Esophagus muscularis mucosa (tissue), 4 donors: ENCODE measurements around the gene MYO10. TPM values are rescaled to one million over a fixed set of nuclear protein-coding genes. Genes with fewer than 3 reads are reported as not detected.

Experiments
- DNase-seq: peaks from one replicate; pipeline ENCODE4 v3.0.0-alpha.2; 2017; ENCODE audit errors: extremely low spot score
- H3K27ac ChIP-seq, 4 donors: fragments of 200-600 bp; sonication (generic); replicated peaks in 1 of 4; 1 replicate in 3 of 4; 2 replicates in 1 of 4; pipeline ENCODE4 v1.5.1; 2016 to 2019; ENCODE audit warnings: mild to moderate bottlenecking in 1 of 4
- H3K27me3 ChIP-seq, 4 donors: fragments of 200-600 bp; sonication (generic); one replicate each; pipeline versions ENCODE4 v1.5.1 to v1.6.0; 2016 to 2019
- H3K36me3 ChIP-seq, 4 donors: fragments of 200-600 bp; sonication (generic); one replicate each; pipeline ENCODE4 v1.5.1; 2016 to 2019
- H3K4me1 ChIP-seq, 4 donors: fragments of 200-600 bp; sonication (generic); one replicate each; pipeline ENCODE4 v1.5.1; 2016 to 2019
- H3K4me3 ChIP-seq, 4 donors: fragments of 200-600 bp; sonication (generic); 1 replicate in 2 of 4; 2 replicates in 2 of 4; pipeline ENCODE4 v1.5.1; 2016 to 2019; ENCODE audit warnings: mild to moderate bottlenecking in 4 of 4, moderate library complexity in 1 of 4
- H3K9me3 ChIP-seq, 4 donors: fragments of 200-600 bp; sonication (generic); 1 replicate in 3 of 4; 2 replicates in 1 of 4; pipeline ENCODE4 v1.5.1; 2016 to 2019
- CTCF ChIP-seq, 3 experiments: fragments of 200-600 bp in 2 of 3; fragments of 450-650 bp in 1 of 3; sonication (generic) in 2 of 3; IDR thresholded peaks; one replicate each; pipeline ENCODE4 v1.5.1; 2017 to 2019; ENCODE audit warnings: antibody characterized with exemption in 3 of 3, mild to moderate bottlenecking in 2 of 3, moderate library complexity in 1 of 3
- EP300 ChIP-seq: sonication (generic); formaldehyde crosslinking; IDR thresholded peaks from one replicate; pipeline ENCODE4 v1.6.1; 2017; ENCODE audit warnings: antibody characterized with exemption
- POLR2A ChIP-seq: fragments of 450-650 bp; IDR thresholded peaks from one replicate; pipeline ENCODE4 v1.6.1; 2017; ENCODE audit warnings: antibody characterized with exemption, moderate library complexity, mild to moderate bottlenecking, low read depth
- POLR2AphosphoS5 ChIP-seq, 2 donors: sonication (generic); formaldehyde crosslinking; IDR thresholded peaks; one replicate each; pipeline ENCODE4 v1.6.1; 2017; ENCODE audit warnings: antibody characterized with exemption in 2 of 2
- WGBS: methylation state at CpG from one replicate; pipeline ENCODE4 v1.1.5; 2018; 5-methylcytosine and 5-hydroxymethylcytosine counted together
- intact Hi-C: fragments of 100-400 bp; cut with DNase I; formaldehyde crosslinking; loops from one replicate; pipeline ENCODE4 v1.15.1; 2023
- total RNA-seq, 4 donors: library from RNA; depleted of rRNA; stranded (reverse); fragments of >200 nt; gene quantifications; one replicate each; pipeline versions ENCODE4 v1.1.0 to v1.2.1, GENCODE V29; 2016

Gene MYO10
- total RNA-seq, 4 donors from 2014 or later, result 7.1 to 9.3 (median 7.8) TPM

- no peaks in the 10 kb centered on the region for H3K9me3 ChIP-seq
- H3K4me3 ChIP-seq, result no peak overlapping the region
- H3K27ac ChIP-seq, result no peak overlapping the region
- H3K27me3 ChIP-seq, result no peaks in the 10 kb centered on the region
- peaks cover 0 to 8% (median 2%) of the 10 kb centered on the region in 4 donors for H3K36me3 ChIP-seq
- WGBS, result 90% methylated on average over 3 of the region's 5 CpGs
- no peak for DNase-seq
- intact Hi-C loops, result loop anchor here (10.0 kb wide), 1 partner anchor 180 kb away; no protein-coding TSS in a partner anchor
- TF ChIP-seq CTCF (IDR thresholded peaks at IDR 0.05), result no peak
- no peak for TF ChIP-seq POLR2A
- no peak for TF ChIP-seq EP300
- TF ChIP-seq POLR2AphosphoS5 (IDR thresholded peaks at IDR 0.05), result no peak
- H3K4me1 ChIP-seq, result peaks cover 0 to 6% (median 2%) of the 10 kb centered on the region in 4 donors
These were observed 271.7 kb downstream of the MYO10 start for GRCh38 chr5:16664368-16664767.

GRCh38 chr5:16663840-16664239 is 272.2 kb downstream of the MYO10 start:
- no peak for TF ChIP-seq POLR2A
- TF ChIP-seq EP300, result no peak
- no peak for TF ChIP-seq CTCF (IDR thresholded peaks at IDR 0.05)
- TF ChIP-seq POLR2AphosphoS5 (IDR thresholded peaks at IDR 0.05), result no peak
- H3K4me1 ChIP-seq, result peaks cover 0 to 6% (median 2%) of the 10 kb centered on the region in 4 donors
- DNase-seq, result no peak
- peaks cover 0 to 8% (median 2%) of the 10 kb centered on the region in 4 donors for H3K36me3 ChIP-seq
- no peaks in the 10 kb centered on the region for H3K27me3 ChIP-seq
- no peaks in the 10 kb centered on the region for H3K9me3 ChIP-seq
- H3K4me3 ChIP-seq, result no peak overlapping the region
- no peak overlapping the region for H3K27ac ChIP-seq
- 75% methylated on average over 4 of the region's 4 CpGs for WGBS
- intact Hi-C loops, result loop anchor here (10.0 kb wide), 1 partner anchor 179 kb away; no protein-coding TSS in a partner anchor

GRCh38 chr5:16661713-16662112 is 274.4 kb downstream of the MYO10 start:
- WGBS, result 84% methylated on average over 2 of the region's 2 CpGs

GRCh38 chr5:16660982-16661381 is 275.1 kb downstream of the MYO10 start:
- 90% methylated on average over 5 of the region's 5 CpGs for WGBS
- Histone ChIP-seq H3K9me3 (peaks cover 0 to 4% (median 0%) of the 10 kb centered on the region in 4 donors), H3K27me3 (no peaks in the 10 kb centered on the region), H3K4me3 (no peak overlapping the region), H3K4me1 (no peaks in the 10 kb centered on the region), H3K36me3 (peaks cover 0 to 4% (median 0%) of the 10 kb centered on the region in 4 donors), H3K27ac (no peak overlapping the region)
- no peak for DNase-seq
- TF ChIP-seq EP300 (no peak), POLR2AphosphoS5 (IDR thresholded peaks at IDR 0.05) (no peak), POLR2A (no peak), CTCF (IDR thresholded peaks at IDR 0.05) (no peak)
- intact Hi-C loops, result loop anchor here (10.0 kb wide), 1 partner anchor 176 kb away; no protein-coding TSS in a partner anchor

More at GRCh38 chr5:16661713-16662112, 274.4 kb downstream of the MYO10 start:
- no peak for DNase-seq
- Histone ChIP-seq H3K9me3 (peaks cover 0 to 4% (median 0%) of the 10 kb centered on the region in 4 donors), H3K27ac (no peak overlapping the region), H3K4me3 (no peak overlapping the region), H3K27me3 (no peaks in the 10 kb centered on the region), H3K4me1 (peaks cover 0 to 4% (median 0%) of the 10 kb centered on the region in 4 donors), H3K36me3 (peaks cover 0 to 4% (median 2%) of the 10 kb centered on the region in 4 donors)
- TF ChIP-seq CTCF (IDR thresholded peaks at IDR 0.05) (no peak), POLR2A (no peak), POLR2AphosphoS5 (IDR thresholded peaks at IDR 0.05) (no peak), EP300 (no peak)
- intact Hi-C loops, result loop anchor here (10.0 kb wide), 1 partner anchor 177 kb away; no protein-coding TSS in a partner anchor
